Keratinocyte (primary cell): ENCODE measurements around the gene PNMT. TPM values are rescaled to one million over a fixed set of nuclear protein-coding genes. Genes with fewer than 3 reads are reported as not detected.

Experiments used
- DNase-seq: peaks from one replicate; pipeline ENCODE4 v3.0.0-alpha.2; 2011; ENCODE audit warnings: low read depth, missing footprints, low spot score
- FAIRE-seq: peaks from 2 replicates; lab custom pipeline; 2011; peaks lifted over from hg19 to GRCh38; lab: Jason Lieb, UNC
- H2AFZ ChIP-seq: 2 replicates; pipeline ENCODE4 v1.6.0; 2012; ENCODE audit warnings: low read length, control low read depth, inconsistent platforms; ENCODE audit not compliant: control insufficient read depth
- H3K27ac ChIP-seq: 2 replicates; pipeline ENCODE4 v1.5.1; 2011; ENCODE audit warnings: low read length; ENCODE audit not compliant: control insufficient read depth, insufficient read depth
- H3K27me3 ChIP-seq: 3 replicates; pipeline ENCODE4 v1.6.0; 2011; ENCODE audit warnings: low read length; ENCODE audit not compliant: control insufficient read depth, insufficient read depth; ENCODE audit errors: extremely low read depth
- H3K36me3 ChIP-seq, 2 experiments: 2 replicates in 1 of 2; 3 replicates in 1 of 2; pipeline ENCODE4 v1.5.1; 2011; ENCODE audit warnings: low read length in 2 of 2, mild to moderate bottlenecking in 1 of 2; ENCODE audit not compliant: control insufficient read depth in 2 of 2, insufficient read depth in 2 of 2; ENCODE audit errors: extremely low read depth in 1 of 2
- H3K4me1 ChIP-seq: 3 replicates; pipeline ENCODE4 v1.5.1; 2011; ENCODE audit warnings: low read length; ENCODE audit not compliant: control insufficient read depth, insufficient read depth; ENCODE audit errors: extremely low read depth
- H3K4me2 ChIP-seq: 3 replicates; pipeline ENCODE4 v1.6.0; 2011; ENCODE audit warnings: low read depth, low read length; ENCODE audit not compliant: control insufficient read depth, insufficient read depth; ENCODE audit errors: extremely low read depth
- H3K4me3 ChIP-seq, 3 experiments: fragments of 200-600 bp in 1 of 3; sonication (generic) in 1 of 3; 2 replicates in 2 of 3; 3 replicates in 1 of 3; pipeline ENCODE4 v1.5.1; 2011 to 2016; ENCODE audit warnings: low read length in 3 of 3, mild to moderate bottlenecking in 3 of 3, control low read depth in 2 of 3, inconsistent platforms in 1 of 3, low read depth in 1 of 3, mixed read lengths in 1 of 3, mixed run types in 1 of 3, moderate library complexity in 1 of 3; ENCODE audit not compliant: control insufficient read depth in 2 of 3, insufficient read depth in 2 of 3; ENCODE audit errors: extremely low read depth in 1 of 3
- H3K79me2 ChIP-seq: 2 replicates; pipeline ENCODE4 v1.6.0; 2012; ENCODE audit warnings: low read length; ENCODE audit not compliant: control insufficient read depth, insufficient read depth
- H3K9ac ChIP-seq: 3 replicates; pipeline ENCODE4 v1.6.0; 2011; ENCODE audit warnings: low read length; ENCODE audit not compliant: control insufficient read depth, insufficient read depth; ENCODE audit errors: extremely low read depth
- H3K9me1 ChIP-seq: 3 replicates; pipeline ENCODE4 v1.6.0; 2011; ENCODE audit warnings: low read length; ENCODE audit not compliant: control insufficient read depth, insufficient read depth; ENCODE audit errors: extremely low read depth
- H3K9me3 ChIP-seq: 2 replicates; pipeline ENCODE4 v1.5.1; 2012; ENCODE audit warnings: low read depth, low read length; ENCODE audit not compliant: control insufficient read depth
- H4K20me1 ChIP-seq: 3 replicates; pipeline ENCODE4 v1.6.0; 2011; ENCODE audit warnings: low read length; ENCODE audit not compliant: control insufficient read depth, insufficient read depth; ENCODE audit errors: extremely low read depth
- CTCF ChIP-seq, 3 experiments: IDR thresholded peaks in 1 of 3; conservative IDR thresholded peaks in 1 of 3; optimal IDR thresholded peaks in 1 of 3; 2 replicates in 2 of 3; 3 replicates in 1 of 3; pipeline versions ENCODE3 to v1.5.1; 2011; ENCODE audit warnings: low read length in 3 of 3, mild to moderate bottlenecking in 3 of 3, moderate library complexity in 2 of 3, control low read depth in 1 of 3, inconsistent platforms in 1 of 3; ENCODE audit not compliant: insufficient read depth in 2 of 3; ENCODE audit errors: extremely low read depth in 1 of 3
- EZH2 ChIP-seq: IDR thresholded peaks from one replicate; pipeline ENCODE4 v1.6.1; 2012; ENCODE audit warnings: inconsistent platforms, mild to moderate bottlenecking, low read length, moderate library complexity
- dilution Hi-C: fragments of 300-500 bp; cut with MboI; formaldehyde crosslinking; loops from one replicate; pipeline ENCODE4 v1.7.0; 2020; ENCODE audit warnings: low sequenced_read_pairs; ENCODE audit not compliant: extremely low pct_ligation_motif_present
- polyA plus RNA-seq, 5 experiments: library from polyadenylated mRNA; depleted of rRNA in 3 of 5; stranded (reverse) in 3 of 5; stranded (forward) in 1 of 5; unstranded in 1 of 5; fragments of >200 nt; gene quantifications; 1 replicate in 1 of 5; 2 replicates in 3 of 5; 3 replicates in 1 of 5; pipeline versions ENCODE4 v1.2.1 to v1.2.3, GENCODE V29; 2011 to 2012; ENCODE audit warnings: missing spikeins in 2 of 5, low read depth in 1 of 5, low replicate concordance in 1 of 5

Gene PNMT
- polyA plus RNA-seq, 1 donor (not counting 4 experiments of a cell fraction or from before 2014, with no cell fraction given): not detected

- Histone ChIP-seq H3K79me2 (no peaks in the 10 kb centered on the region), H3K4me2 (peak overlapping the region; percentile 55), H3K4me3 (no peak overlapping the region), H4K20me1 (peaks cover 2% of the 10 kb centered on the region), H3K9me3 (no peaks in the 10 kb centered on the region), H3K36me3 (no peaks in the 10 kb centered on the region), H3K9me1 (no peaks in the 10 kb centered on the region), H3K27ac (no peak overlapping the region), H3K9ac (no peak overlapping the region), H3K4me1 (peaks cover 34% of the 10 kb centered on the region), H3K27me3 (peaks cover 43% of the 10 kb centered on the region), H2AFZ (no peak overlapping the region)
- FAIRE-seq (no peak), DNase-seq (no peak)
- no peak for TF ChIP-seq CTCF (optimal IDR thresholded peaks at IDR 0.05 in 1 of 3, IDR thresholded peaks at IDR 0.05 in 1 of 3, conservative IDR thresholded peaks at IDR 0.05 in 1 of 3; ENCODE audit: extremely low read depth in 1 of 3, insufficient read depth in 2 of 3, low read length in 3 of 3)
- TF ChIP-seq EZH2: no peak
- dilution Hi-C loops: no loop called here
These were observed 45.8 kb upstream of the PNMT start for GRCh38 chr17:39622380-39623006.

- no peaks in the 10 kb centered on the region for H3K9me3 ChIP-seq
- peak; percentile 79 for FAIRE-seq
- H3K9ac ChIP-seq: no peak overlapping the region
- H3K4me1 ChIP-seq: peaks cover 34% of the 10 kb centered on the region
- H3K4me2 ChIP-seq: no peak overlapping the region
- no peak overlapping the region for H3K4me3 ChIP-seq
- TF ChIP-seq CTCF (optimal IDR thresholded peaks at IDR 0.05 in 1 of 3, IDR thresholded peaks at IDR 0.05 in 1 of 3, conservative IDR thresholded peaks at IDR 0.05 in 1 of 3; ENCODE audit: extremely low read depth in 1 of 3, insufficient read depth in 2 of 3, low read length in 3 of 3): peak; percentile 85 to 94 (median 86)
- TF ChIP-seq EZH2: no peak
- peaks cover 2% of the 10 kb centered on the region for H4K20me1 ChIP-seq
- dilution Hi-C loops: no loop called here
- H3K27me3 ChIP-seq: peaks cover 51% of the 10 kb centered on the region
- no peaks in the 10 kb centered on the region for H3K9me1 ChIP-seq
- H3K27ac ChIP-seq: no peak overlapping the region
- no peaks in the 10 kb centered on the region for H3K36me3 ChIP-seq
- no peaks in the 10 kb centered on the region for H3K79me2 ChIP-seq
- DNase-seq: no peak
- no peak overlapping the region for H2AFZ ChIP-seq
These were observed 44.8 kb upstream of the PNMT start for GRCh38 chr17:39623356-39623950.
